Activated CD8-positive, alpha-beta T cell treated with anti-CD3 and anti-CD28 coated beads for 36 hours (primary cell): Measurements from ENCODE around the gene ETF1. TPM values are rescaled to one million over a fixed set of nuclear protein-coding genes. Genes with fewer than 3 reads are reported as not detected.

Experiments
- ATAC-seq: fragments of 200-7000 bp; cut with Tn5 transposase; one replicate; pipeline ENCODE4 v1.10.0; 2021; ENCODE audit warnings: mild to moderate bottlenecking, moderate library complexity
- CTCF ChIA-PET: fragments of 350-600 bp; sonication (Branson Sonifier 250); formaldehyde crosslinking; loops from one replicate; lab custom pipeline; 2021; ENCODE audit warnings: antibody characterized with exemption; lab: Charles Lee
- POLR2A ChIA-PET: fragments of 350-600 bp; sonication (Branson Sonifier 250); formaldehyde crosslinking; loops from one replicate; lab custom pipeline; 2021; ENCODE audit warnings: antibody characterized with exemption; lab: Charles Lee
- DNase-seq: peaks from one replicate; pipeline ENCODE4 v3.0.0-alpha.2; 2020
- H3K27ac Mint-ChIP-seq: one replicate; pipeline ENCODE4 v1.8.0; 2021; ENCODE audit warnings: mild to moderate bottlenecking, mixed read lengths
- H3K27me3 Mint-ChIP-seq: one replicate; pipeline ENCODE4 v1.8.0; 2021; ENCODE audit warnings: mixed read lengths
- H3K36me3 Mint-ChIP-seq: one replicate; pipeline ENCODE4 v1.8.0; 2021; ENCODE audit warnings: low read depth, mixed read lengths
- H3K4me1 Mint-ChIP-seq: one replicate; pipeline ENCODE4 v1.8.0; 2021; ENCODE audit warnings: low read depth, mixed read lengths
- H3K4me3 Mint-ChIP-seq: one replicate; pipeline ENCODE4 v1.8.0; 2021; ENCODE audit warnings: mild to moderate bottlenecking, moderate library complexity, mixed read lengths
- H3K9me3 Mint-ChIP-seq: one replicate; pipeline ENCODE4 v1.8.0; 2021; ENCODE audit warnings: mixed read lengths
- CTCF ChIP-seq: fragments of 200-600 bp; IDR thresholded peaks from one replicate; pipeline ENCODE4 v1.8.0; 2022; ENCODE audit warnings: antibody characterized with exemption, mild to moderate bottlenecking
- intact Hi-C: fragments of 100-400 bp; cut with micrococcal nuclease; formaldehyde crosslinking; loops from one replicate; pipeline ENCODE4 v1.10.0; 2022
- total RNA-seq, 2 experiments: library from RNA; stranded (reverse); gene quantifications; one replicate each; pipeline ENCODE4 v1.2.3, GENCODE V29; 2021

The ETF1 gene
- total RNA-seq, 2 experiments from 2014 or later = 154 to 161 TPM

GRCh38 chr5:138536665-138537315, 6.2 kb downstream of the ETF1 start:
- intact Hi-C loops = no loop called here
- H3K27me3 Mint-ChIP-seq = no peaks in the 10 kb centered on the region
- peak; percentile 49 for DNase-seq
- TF ChIP-seq CTCF = peak; percentile 48
- ChIA-PET CTCF (interaction anchor here (0.7 to 1.2 kb wide), 3 partner anchors 10 to 12 kb away, joined by 3 read pairs; no protein-coding TSS in a partner anchor), POLR2A (interaction anchor here (1.1 to 2.1 kb wide), 3 partner anchors 15 to 39 kb away, joined by 3 to 5 read pairs (median 4); partner anchors contain the start of gene HSPA9)
- H3K9me3 Mint-ChIP-seq = no peaks in the 10 kb centered on the region
- H3K4me3 Mint-ChIP-seq = no peak overlapping the region
- H3K4me1 Mint-ChIP-seq = peaks cover 73% of the 10 kb centered on the region
- peak; percentile 79 for ATAC-seq
- H3K27ac Mint-ChIP-seq = peak overlapping the region; percentile 62
- peaks cover 67% of the 10 kb centered on the region for H3K36me3 Mint-ChIP-seq

GRCh38 chr5:138536215-138536614, 6.8 kb downstream of the ETF1 start:
- ChIA-PET POLR2A (interaction anchor here (0.6 to 2.1 kb wide), 6 partner anchors 9 to 170 kb away, joined by 3 to 5 read pairs (median 4); partner anchors contain the start of genes EGR1 and HSPA9), CTCF (interaction anchor here (0.9 kb wide), 1 partner anchor 9 kb away, joined by 7 read pairs; no protein-coding TSS in a partner anchor)
- Mint-ChIP-seq H3K27me3 (no peaks in the 10 kb centered on the region), H3K36me3 (peaks cover 64% of the 10 kb centered on the region), H3K4me3 (no peak overlapping the region), H3K9me3 (no peaks in the 10 kb centered on the region), H3K27ac (peak overlapping the region; percentile 73), H3K4me1 (peaks cover 72% of the 10 kb centered on the region)
- DNase-seq (no peak), ATAC-seq (peak; percentile 55)
- no peak for TF ChIP-seq CTCF
- intact Hi-C loops = no loop called here

- peaks cover 61% of the 10 kb centered on the region for H3K36me3 Mint-ChIP-seq
- H3K4me3 Mint-ChIP-seq = no peak overlapping the region
- ChIA-PET POLR2A (interaction anchor here (0.6 to 1.6 kb wide), 4 partner anchors 9 to 354 kb away, joined by 4 to 5 read pairs (median 4); partner anchors contain the start of gene ETF1), CTCF (interaction anchor here (1.5 to 1.6 kb wide), 2 partner anchors 14 to 30 kb away, joined by 6 read pairs; no protein-coding TSS in a partner anchor)
- intact Hi-C loops = no loop called here
- no peaks in the 10 kb centered on the region for H3K27me3 Mint-ChIP-seq
- peak overlapping the region; percentile 49 for H3K27ac Mint-ChIP-seq
- no peak for TF ChIP-seq CTCF
- ATAC-seq = no peak
- no peak for DNase-seq
- no peaks in the 10 kb centered on the region for H3K9me3 Mint-ChIP-seq
- peaks cover 65% of the 10 kb centered on the region for H3K4me1 Mint-ChIP-seq
Observed at GRCh38 chr5:138533973-138534941, 8.8 kb downstream of the ETF1 start.

GRCh38 chr5:138529812-138530211, 13.2 kb downstream of the ETF1 start:
- H3K27ac Mint-ChIP-seq = no peak overlapping the region
- no peaks in the 10 kb centered on the region for H3K27me3 Mint-ChIP-seq
- DNase-seq (no peak), ATAC-seq (no peak)
- peaks cover 50% of the 10 kb centered on the region for H3K4me1 Mint-ChIP-seq
- intact Hi-C loops = no loop called here
- H3K9me3 Mint-ChIP-seq = no peaks in the 10 kb centered on the region
- no peak overlapping the region for H3K4me3 Mint-ChIP-seq
- ChIA-PET CTCF (interaction anchor here (1.0 to 2.0 kb wide), 5 partner anchors 14 to 353 kb away, joined by 3 to 7 read pairs (median 3); no protein-coding TSS in a partner anchor), POLR2A (interaction anchor here (0.9 to 1.8 kb wide), 3 partner anchors 13 to 45 kb away, joined by 4 to 6 read pairs (median 4); partner anchors contain the start of gene HSPA9)
- TF ChIP-seq CTCF = no peak
- H3K36me3 Mint-ChIP-seq = peaks cover 57% of the 10 kb centered on the region
